ENCODE results near the gene DLGAP1. TPM values are rescaled to one million over a fixed set of nuclear protein-coding genes. Genes with fewer than 3 reads are reported as not detected.

Gene DLGAP1
- total and polyA plus RNA-seq, 4 donors: 0.54 to 11.8 (median 3.1) TPM

- H3K27ac ChIP-seq (ENCODE audit: low read depth in 1 of 2, low read length in 1 of 2): no peak overlapping the region
- H3K36me3 ChIP-seq (ENCODE audit: control insufficient read depth in 4 of 4, insufficient read depth in 4 of 4, low read length in 4 of 4): no peaks in the 10 kb centered on the region
- TF ChIP-seq, protein P1, sequence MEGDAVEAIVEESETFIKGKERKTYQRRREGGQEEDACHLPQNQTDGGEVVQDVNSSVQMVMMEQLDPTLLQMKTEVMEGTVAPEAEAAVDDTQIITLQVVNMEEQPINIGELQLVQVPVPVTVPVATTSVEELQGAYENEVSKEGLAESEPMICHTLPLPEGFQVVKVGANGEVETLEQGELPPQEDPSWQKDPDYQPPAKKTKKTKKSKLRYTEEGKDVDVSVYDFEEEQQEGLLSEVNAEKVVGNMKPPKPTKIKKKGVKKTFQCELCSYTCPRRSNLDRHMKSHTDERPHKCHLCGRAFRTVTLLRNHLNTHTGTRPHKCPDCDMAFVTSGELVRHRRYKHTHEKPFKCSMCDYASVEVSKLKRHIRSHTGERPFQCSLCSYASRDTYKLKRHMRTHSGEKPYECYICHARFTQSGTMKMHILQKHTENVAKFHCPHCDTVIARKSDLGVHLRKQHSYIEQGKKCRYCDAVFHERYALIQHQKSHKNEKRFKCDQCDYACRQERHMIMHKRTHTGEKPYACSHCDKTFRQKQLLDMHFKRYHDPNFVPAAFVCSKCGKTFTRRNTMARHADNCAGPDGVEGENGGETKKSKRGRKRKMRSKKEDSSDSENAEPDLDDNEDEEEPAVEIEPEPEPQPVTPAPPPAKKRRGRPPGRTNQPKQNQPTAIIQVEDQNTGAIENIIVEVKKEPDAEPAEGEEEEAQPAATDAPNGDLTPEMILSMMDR (IDR thresholded peaks at IDR 0.05; ENCODE audit: control extremely low read depth, extremely low read depth): no peak
- ATAC-seq (ENCODE audit: insufficient read depth, low FRiP score) (no peak), DNase-seq (no peak)
- 78 to 79% methylated on average over 5 of the region's 5 CpGs for WGBS, 2 donors
- no peak overlapping the region for H3K4me3 ChIP-seq
- peaks cover 0 to 7% (median 0%) of the 10 kb centered on the region in 5 donors for H3K4me1 ChIP-seq (ENCODE audit: control insufficient read depth in 5 of 5, insufficient read depth in 5 of 5, low read length in 5 of 5)
- no peaks in the 10 kb centered on the region for H3K9me3 ChIP-seq (ENCODE audit: control insufficient read depth in 4 of 4, insufficient read depth in 3 of 4, low read length in 3 of 4)
- H3K9ac ChIP-seq (ENCODE audit: insufficient read depth in 1 of 2, low read length in 2 of 2): no peak overlapping the region
- peaks cover 0 to 3% (median 0%) of the 10 kb centered on the region in 3 donors for H3K27me3 ChIP-seq (ENCODE audit: control insufficient read depth in 3 of 3, insufficient read depth in 3 of 3, low read length in 2 of 3)
Observed at GRCh38 chr18:3524706-3525105, 930.4 kb downstream of the DLGAP1 start.

- no peak for ATAC-seq (ENCODE audit: insufficient read depth, low FRiP score)
Observed at GRCh38 chr18:3520230-3521085, 934.6 kb downstream of the DLGAP1 start.

DNA sequence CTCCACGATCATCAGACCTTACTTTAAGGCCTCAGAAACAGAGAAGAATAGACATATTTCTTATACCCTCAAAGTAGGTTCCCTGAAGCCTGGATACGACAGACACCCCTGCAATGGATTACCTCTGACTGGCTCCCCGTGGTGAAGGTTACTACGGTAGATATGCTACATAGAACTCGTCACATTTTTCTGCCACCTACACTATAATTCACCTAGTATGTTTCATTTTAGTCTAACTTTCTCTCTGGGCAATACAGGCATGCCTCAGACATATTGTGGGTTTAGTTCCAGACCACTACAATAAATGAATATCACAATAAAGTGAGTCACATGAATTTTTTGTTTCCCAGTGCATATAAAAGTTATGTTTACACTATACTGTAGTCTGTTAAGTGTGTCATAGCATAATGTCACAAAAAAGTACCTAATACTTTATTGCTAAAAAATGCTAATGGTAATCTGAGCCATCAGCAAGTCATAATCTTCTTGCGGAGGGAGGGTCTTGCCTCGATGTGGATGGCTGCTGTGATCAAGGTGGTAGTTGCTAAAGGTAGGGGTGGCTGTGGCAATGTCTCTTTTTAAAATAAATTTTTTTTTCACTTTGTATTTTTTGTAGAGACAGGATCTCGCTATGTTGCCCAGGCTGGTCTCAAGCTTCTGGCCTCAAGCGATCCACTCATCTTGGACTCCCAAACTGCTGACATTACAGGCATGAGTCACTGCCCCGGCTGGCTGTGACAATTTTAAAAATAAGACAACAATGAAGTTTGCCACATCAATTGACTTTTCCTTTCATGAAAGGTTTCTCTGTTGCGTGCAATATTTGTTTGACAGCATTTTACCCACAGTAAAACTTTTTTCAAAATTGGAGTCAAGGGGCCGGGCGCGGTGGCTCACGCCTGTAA, 940.5 kb downstream of the DLGAP1 start:
- no peak for ATAC-seq (ENCODE audit: insufficient read depth, low FRiP score)
- TF ChIP-seq, protein P1 (IDR thresholded peaks at IDR 0.05; ENCODE audit: control extremely low read depth, extremely low read depth): no peak
- peaks cover 0 to 5% (median 0%) of the 10 kb centered on the region in 5 donors for H3K4me1 ChIP-seq (ENCODE audit: control insufficient read depth in 5 of 5, insufficient read depth in 5 of 5, low read length in 5 of 5)
- no peak for DNase-seq
- no peak overlapping the region for H3K9ac ChIP-seq (ENCODE audit: insufficient read depth in 1 of 2, low read length in 2 of 2)
- no peaks in the 10 kb centered on the region for H3K27me3 ChIP-seq (ENCODE audit: control insufficient read depth in 3 of 3, insufficient read depth in 3 of 3, low read length in 2 of 3)
- H3K4me3 ChIP-seq: no peak overlapping the region
- 88 to 91% methylated on average over 15 of the region's 15 CpGs for WGBS, 2 donors
- H3K27ac ChIP-seq (ENCODE audit: low read depth in 1 of 2, low read length in 1 of 2): no peak overlapping the region
- no peaks in the 10 kb centered on the region for H3K36me3 ChIP-seq (ENCODE audit: control insufficient read depth in 4 of 4, insufficient read depth in 4 of 4, low read length in 4 of 4)
- no peaks in the 10 kb centered on the region for H3K9me3 ChIP-seq (ENCODE audit: control insufficient read depth in 4 of 4, insufficient read depth in 3 of 4, low read length in 3 of 4)

More at GRCh38 chr18:3520230-3521085, 934.6 kb downstream of the DLGAP1 start:
- TF ChIP-seq, protein P1 (IDR thresholded peaks at IDR 0.05; ENCODE audit: control extremely low read depth, extremely low read depth): no peak
- Histone ChIP-seq H3K9ac (ENCODE audit: insufficient read depth in 1 of 2, low read length in 2 of 2) (no peak overlapping the region), H3K36me3 (ENCODE audit: control insufficient read depth in 4 of 4, insufficient read depth in 4 of 4, low read length in 4 of 4) (no peaks in the 10 kb centered on the region), H3K9me3 (ENCODE audit: control insufficient read depth in 4 of 4, insufficient read depth in 3 of 4, low read length in 3 of 4) (no peaks in the 10 kb centered on the region), H3K27ac (ENCODE audit: low read depth in 1 of 2, low read length in 1 of 2) (no peak overlapping the region), H3K4me3 (no peak overlapping the region), H3K4me1 (ENCODE audit: control insufficient read depth in 5 of 5, insufficient read depth in 5 of 5, low read length in 5 of 5) (peaks cover 0 to 5% (median 0%) of the 10 kb centered on the region in 5 donors), H3K27me3 (ENCODE audit: control insufficient read depth in 3 of 3, insufficient read depth in 3 of 3, low read length in 2 of 3) (peaks cover 0 to 3% (median 0%) of the 10 kb centered on the region in 3 donors)
- 88 to 89% methylated on average over 11 of the region's 11 CpGs for WGBS, 2 donors
- DNase-seq: no peak

All from lung (tissue), 12 donors.